Measurements from ENCODE around the gene RGS3.
"Not testable (repeated sequence)": the region's sequence is repeated elsewhere in the genome, so short reads cannot be mapped to it uniquely, and the experiment has no call there.

Gene RGS3

DNA sequence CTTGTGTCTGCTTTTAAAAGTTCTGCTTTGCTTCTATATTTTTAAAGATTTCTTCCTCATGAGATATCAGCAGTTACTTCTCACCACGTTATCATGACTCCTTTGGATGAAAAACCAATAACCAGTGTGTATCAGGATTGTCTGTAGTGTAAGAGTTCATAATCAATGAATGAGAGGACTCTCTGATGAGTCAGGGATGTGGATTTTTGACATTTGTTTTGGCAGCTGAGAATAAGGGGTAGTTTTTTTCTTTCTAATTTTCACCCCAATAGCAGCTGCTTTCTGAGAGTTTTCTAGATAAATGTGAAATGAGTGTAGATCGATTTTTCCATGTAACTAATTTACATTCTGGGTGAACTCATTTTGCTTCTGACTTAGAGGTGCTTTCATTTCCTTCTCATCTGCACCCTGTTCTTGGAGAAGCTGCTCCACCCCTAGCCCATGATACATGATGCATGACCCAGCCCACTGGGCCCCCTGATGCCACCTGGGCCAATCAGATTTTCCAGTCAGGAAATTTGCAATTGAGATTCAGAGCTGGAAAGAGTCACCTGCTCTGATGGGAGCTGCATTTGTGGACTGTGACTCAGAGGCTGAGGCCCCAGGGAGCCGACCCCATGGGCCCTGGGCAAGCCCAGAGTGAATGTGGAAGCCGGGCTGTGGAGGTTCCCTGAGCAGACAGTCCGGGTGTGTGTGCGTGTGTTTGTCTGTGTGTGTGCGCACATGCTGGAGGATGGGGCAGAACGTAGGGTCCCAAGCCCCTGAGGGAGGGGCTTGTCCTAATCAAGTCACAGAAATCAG, 159.3 kb downstream of the RGS3 start:
- no peak for DNase-seq

DNA sequence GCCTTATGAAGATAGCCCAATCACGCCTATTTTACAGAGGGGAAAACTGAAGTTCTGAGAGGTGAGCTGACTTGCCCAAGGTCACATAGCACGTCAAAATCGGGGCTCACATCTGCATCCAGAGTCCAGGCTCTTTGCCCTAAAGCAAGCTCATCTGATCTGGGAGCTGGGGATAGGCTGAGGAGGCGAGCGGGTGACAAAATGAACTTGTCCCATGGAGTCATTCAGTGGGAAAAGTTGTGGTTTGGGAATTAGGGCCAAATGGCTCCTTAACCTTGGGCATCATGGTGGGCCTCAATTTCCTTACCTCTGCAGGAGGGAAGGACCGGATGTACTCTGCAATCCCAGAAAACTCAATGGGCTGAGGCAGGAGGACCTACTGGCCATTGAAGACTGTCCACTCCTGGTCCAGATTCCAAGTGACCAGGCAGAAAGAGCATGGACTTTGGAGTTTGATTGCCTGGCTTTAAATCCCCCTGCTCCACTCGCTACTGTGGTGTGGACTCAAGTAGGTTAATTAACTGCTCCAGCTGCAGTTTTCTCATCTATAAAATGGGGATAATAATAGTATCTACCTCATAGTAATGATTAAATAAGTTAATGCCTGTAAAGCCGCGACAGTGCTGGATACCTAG, 160.4 kb downstream of the RGS3 start:
- no peak for DNase-seq

DNA sequence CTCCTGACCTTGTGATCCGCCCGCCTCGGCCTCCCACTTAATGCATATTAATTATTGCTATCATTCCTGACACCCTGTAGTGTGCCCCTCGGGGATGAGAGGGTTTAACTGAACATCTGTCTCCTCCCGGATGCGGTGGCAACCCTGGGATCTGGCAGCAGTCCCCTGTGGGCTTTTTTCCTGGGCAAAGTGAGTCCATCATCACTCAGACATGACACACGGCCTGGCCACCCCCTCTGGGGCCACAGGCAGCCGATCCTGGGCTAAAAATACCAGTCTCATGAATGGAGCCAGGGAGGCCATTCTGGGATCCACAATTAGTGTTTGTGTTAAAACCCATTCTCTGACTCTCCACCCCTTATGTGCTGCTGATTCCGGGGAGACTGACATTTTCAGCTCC, 161.2 kb downstream of the RGS3 start:
- DNase-seq, result no peak

DNA sequence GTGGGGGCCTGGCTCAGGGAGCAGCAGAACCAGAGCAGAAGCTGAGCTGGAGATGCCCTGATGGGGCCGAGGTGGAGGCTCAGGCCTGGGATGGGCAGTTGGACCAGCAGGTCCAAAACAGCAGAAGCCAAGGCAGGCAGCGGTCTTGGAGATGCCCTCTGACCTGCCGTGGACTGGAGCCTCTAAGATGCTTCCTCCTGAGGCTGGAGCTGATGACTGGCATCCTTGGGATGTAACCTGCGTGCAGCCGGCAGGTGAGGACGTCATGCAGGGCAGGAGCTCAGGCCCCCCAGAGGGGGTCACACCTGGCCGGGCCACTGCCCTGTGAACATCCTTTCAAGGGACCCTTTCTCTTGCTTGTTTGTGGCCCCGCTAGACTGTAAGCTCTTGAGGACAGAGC, 162.0 kb downstream of the RGS3 start:
- no peak for DNase-seq

DNA sequence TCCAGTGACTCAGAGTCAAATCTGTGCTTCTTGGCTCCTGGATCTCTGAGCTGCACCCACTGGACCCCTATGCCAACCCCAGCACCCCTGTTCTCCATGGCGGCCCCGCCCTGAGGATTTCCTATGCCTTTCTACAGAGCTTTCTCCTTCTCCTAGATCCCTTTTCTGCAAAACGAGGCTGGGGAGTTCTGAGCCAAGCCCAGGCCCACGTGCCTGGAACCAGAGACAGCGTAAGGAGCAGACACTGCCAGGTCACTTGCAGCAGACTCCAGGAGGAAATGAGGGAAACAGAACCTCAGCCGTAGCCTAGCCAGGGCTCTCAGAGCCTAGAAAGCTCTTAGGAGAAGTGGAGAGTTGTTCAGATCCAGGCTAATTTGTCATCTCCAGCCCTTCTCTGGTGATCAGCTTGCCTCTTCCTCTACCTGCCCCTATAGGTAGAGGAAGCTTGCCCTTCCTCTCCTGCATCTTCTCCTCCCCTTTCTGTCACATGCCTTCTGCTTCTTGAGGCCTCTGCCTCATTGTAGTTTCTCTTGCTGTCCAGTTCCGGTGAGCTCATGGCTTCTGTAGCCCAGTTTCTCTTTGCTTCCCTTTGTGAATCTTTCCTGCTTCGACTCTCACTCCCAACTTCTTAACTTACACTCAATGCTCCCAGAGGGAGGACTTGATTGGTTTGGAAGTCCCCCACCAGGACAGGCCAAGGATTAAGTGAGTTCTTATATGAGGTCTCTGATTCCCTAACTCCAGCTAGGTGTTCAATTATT, 163.4 kb downstream of the RGS3 start:
- peak in 1 of 2 donors; percentile 29 for DNase-seq

DNA sequence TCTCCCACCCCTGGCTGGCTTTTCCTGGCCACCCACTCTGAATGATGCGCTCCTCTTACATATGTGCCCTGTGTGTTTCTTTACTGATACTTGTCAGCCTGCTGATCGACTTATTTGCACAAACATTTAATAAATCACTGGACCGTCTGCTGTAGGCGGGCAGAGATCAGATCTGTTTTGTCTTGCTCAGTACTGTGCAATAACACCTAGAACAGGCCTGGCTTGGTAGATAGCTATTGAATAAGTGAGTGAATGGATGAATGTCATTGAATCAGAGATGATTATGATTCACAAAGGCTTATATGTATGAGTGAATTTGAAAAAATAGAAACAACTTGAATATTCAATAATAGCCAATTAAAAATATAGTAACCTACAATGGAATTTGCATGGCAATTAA, 165.1 kb downstream of the RGS3 start:
- no peak for DNase-seq

DNA sequence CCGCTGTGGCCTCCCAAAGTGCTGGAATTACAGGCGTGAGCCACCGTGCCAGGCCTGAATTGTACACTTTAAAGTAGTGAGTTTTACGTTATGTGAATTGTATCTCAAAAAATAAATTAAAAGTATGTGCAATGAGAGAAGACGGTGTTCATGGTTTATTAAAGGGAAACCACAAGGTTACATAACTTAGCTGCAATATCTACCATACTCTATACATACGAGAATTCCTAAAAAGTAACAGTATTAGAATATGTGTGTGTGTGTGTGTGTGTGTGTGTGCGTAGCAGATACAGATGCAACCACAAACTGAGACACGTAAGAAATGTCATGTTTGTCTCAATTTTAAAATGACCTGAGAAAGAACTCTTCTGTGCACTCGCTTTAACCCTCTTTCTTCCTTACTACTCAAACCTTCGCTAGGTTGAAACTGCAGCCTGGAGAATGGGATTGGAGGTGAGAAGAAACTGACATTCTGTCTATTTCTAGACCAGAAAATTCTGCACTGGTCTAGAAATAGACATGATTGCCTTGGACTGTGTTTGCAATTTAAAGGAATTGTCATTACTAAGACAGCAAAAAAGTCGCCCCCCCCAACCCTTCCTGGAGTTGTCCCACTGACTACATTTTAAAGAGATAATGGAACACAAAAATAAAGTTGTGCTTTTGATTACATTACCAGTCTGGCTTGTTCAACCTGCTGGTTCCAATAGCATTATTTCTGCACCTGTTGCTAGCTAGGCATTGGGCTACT, 167.0 kb downstream of the RGS3 start:
- no peak for DNase-seq

DNA sequence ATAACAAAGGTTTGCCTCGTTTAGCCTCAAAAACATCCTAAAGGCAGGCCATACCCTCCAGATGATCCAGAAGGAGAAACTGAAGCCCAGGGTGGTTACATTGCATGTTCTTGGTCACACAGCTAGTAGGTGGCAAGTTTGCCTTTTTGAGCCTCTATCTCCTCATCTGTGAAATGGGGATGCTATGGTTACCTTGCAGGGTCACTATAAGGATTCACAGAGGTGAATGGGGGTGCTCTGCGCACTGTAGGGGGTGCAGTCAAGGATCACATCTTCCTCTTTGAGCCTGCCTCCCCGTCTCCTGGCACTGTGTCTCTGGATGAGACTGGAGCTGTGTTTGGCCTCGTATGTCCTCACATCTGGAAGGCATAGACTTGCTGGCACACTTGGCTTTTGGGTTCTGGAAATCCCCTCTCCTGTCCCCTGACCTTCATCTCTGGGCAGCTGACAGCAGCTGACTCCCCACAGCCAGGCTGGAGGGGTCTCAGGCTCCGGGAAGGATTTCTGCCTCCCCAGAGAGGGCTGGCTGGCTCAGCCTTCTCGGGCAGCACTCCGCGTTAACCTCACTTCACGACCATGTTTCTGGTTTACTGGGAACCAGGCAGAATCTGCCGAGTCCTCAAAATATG, 167.7 kb downstream of the RGS3 start:
- DNase-seq, result no peak

- no peak for DNase-seq
These were observed 168.5 kb downstream of the RGS3 start for GRCh38 chr9:113631871-113632665.

GRCh38 chr9:113632776-113633590, 169.5 kb downstream of the RGS3 start:
- DNase-seq, result no peak

DNA sequence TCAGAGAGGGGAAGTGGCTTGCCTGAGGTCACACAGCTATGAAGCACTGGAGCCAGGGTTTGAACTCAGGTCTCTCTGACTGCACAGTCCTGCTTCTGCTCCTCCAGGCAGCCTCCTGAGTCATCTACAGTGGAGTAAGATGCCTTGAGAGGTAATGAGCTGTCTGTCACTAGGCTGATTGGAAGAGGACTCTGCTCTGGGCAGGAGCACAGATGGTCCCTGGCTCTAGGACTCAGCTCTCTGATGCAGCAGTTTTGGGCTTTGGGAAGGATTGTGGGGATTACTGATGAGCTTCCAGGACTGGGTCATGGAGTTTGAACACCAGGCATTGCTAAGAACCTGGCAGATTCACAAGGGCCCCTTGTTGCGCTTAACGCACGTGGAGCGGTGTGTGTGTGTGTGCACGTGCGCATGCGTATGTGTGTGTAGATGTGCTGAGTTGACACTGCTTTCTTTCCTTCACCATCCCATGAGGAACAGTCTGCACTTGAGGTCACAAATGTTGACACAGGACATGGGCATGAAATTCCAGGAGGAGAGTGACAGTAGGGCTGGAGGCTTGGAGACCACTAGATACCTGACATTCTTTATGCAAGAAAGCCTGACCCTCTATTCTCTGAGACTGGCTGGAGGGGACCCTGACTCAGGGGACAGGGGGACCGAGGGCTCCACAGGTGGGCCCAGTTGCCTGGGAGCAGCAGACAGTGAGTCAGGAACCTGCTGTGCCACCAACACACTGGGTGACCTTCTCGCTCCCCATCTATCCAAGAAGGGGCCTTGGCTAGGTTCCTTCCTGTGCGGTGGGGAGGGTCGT, 170.5 kb downstream of the RGS3 start:
- DNase-seq, result no peak

DNA sequence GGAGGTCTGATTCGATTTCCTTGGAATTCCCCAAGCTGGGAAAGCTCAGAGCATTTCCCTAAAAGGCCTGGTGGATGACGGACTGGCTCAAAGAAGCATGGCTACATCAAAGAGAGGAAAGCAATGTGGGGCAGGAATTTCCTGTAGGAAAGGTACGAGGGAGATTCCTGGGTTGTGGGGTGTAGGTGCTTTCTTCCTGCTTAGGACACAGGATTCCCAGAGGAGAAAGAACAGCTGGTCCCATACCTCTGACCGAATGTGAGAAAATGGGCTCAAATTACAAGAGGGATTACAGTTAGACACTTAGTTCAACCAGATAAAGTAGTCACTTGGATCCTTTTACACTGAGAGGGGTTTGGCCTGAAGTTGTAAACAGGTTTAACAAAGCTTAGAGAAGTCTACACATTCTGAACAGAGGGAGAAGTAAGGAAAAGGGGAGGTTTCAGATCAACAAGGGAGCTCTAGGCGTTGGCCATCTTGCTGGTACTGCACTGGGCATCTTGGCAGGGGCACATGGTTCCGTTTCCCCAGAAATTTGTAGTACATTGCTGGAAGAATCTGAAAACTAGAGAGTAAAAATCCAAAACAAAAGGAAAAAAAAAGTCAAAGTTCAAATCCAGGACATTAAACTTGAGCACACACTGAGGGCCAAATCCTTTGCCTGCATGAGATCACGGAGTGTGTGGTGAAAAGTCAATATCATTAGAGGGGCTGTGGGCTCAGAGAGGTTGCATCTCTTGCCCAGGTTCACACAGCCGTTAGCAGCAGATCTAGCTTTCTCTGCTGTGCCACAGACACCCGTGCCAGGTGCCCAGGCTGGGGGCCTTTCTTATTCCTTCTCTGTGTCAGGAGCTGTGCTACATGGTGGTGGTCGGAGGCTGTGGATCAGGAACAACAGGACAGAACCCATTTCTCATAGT, 171.3 kb downstream of the RGS3 start:
- no peak for DNase-seq

GRCh38 chr9:113635586-113635985, 172.1 kb downstream of the RGS3 start:
- no peak for DNase-seq

DNA sequence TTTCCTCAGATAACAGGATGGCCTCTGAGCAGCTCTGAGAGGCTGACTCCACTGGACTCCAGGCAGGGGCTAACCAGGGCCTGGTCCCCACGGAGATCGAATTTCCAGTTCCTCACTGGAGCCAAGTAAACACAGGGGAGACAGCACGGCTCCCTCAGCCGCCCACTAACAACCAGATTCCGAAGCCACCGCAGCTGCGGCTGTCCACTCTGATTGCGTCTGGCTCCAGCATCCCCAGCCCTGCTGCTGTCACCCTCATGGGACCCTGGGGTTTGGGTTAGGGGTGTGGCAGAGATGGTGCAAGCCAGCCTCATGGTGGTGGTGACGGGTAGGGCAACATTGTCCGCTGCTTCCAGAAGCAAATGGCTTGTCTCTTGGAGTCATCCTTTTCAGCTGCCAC, 172.6 kb downstream of the RGS3 start:
- DNase-seq, result no peak

DNA sequence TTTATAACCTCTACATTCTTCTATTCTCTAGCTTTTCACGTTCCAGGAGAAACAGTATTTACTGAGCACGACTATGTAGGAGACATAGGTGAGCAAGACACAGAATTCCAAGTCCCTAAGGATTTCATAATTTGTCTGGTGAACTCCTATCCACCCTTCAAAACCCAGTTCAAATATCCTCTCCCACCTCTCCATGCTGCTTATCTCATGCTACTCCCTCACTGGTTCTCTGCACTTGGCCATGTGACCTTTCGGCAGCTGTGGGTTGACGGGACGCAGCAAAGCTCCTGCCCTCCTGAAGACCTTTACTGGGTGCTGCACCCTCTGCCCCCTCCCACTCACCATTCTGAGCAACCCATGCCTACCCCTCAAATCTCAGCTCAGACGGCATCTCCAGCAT, 173.2 kb downstream of the RGS3 start:
- no peak for DNase-seq

DNA sequence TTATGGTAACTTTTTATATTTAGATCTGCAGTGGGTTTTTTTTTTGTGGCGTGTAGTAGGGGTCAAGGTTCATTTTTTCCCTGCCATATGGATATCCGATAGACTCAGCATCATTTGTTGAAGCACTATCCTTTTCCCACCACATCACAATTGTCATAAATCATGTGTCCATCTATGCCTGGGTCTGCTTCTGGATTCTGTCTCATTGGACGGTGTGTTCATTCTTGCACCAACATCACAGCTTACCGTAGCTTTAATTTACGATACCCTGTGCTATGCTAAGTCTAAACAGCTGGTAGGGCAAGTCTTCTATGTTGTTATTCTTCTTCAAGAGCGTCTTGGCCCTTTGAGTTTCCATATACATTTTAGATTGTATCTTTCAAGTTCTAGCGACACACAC, 175.0 kb downstream of the RGS3 start:
- no peak for DNase-seq

GRCh38 chr9:113638897-113639296, 175.4 kb downstream of the RGS3 start:
- no peak for DNase-seq

DNA sequence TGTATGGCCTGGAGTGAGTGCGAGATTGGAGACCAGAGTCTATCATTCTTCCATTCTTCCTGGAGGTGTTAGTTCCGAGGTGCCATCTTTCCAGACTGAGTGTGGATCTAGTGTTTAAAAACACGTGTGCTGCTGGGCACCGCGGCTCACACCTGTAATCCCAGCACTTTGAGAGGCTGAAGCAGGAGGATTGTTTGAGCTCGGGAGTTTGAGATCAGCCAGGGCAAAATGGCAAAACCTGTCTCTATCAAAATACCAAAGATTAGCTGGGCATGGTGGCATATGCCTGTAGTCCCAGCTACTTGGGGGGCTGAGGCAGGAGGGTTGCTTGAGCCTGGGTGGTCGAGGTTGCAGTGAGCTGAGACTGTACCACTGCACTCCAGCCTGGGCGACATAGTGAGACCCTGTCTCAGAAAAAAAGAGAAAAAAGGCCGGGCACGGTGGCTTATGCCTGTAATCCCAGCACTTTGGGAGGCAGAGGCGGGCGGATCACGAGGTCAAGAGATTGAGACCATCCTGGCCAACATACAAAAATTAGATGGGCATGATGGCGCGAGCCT, 176.0 kb downstream of the RGS3 start:
- DNase-seq, result not testable (repeated sequence)

Measured in hippocampal formation (tissue), 2 donors.